Measurements from ENCODE around the gene IFNA13.
A peak's percentile ranks its signal among the peaks of the same experiment; 100 is the strongest.
"Not testable (repeated sequence)": the region's sequence is repeated elsewhere in the genome, so short reads cannot be mapped to it uniquely, and the experiment has no call there.

The IFNA13 gene

GRCh38 chr9:21395778-21396717 lies 28.2 kb upstream of the IFNA13 start:
- TF ChIP-seq, protein P1, sequence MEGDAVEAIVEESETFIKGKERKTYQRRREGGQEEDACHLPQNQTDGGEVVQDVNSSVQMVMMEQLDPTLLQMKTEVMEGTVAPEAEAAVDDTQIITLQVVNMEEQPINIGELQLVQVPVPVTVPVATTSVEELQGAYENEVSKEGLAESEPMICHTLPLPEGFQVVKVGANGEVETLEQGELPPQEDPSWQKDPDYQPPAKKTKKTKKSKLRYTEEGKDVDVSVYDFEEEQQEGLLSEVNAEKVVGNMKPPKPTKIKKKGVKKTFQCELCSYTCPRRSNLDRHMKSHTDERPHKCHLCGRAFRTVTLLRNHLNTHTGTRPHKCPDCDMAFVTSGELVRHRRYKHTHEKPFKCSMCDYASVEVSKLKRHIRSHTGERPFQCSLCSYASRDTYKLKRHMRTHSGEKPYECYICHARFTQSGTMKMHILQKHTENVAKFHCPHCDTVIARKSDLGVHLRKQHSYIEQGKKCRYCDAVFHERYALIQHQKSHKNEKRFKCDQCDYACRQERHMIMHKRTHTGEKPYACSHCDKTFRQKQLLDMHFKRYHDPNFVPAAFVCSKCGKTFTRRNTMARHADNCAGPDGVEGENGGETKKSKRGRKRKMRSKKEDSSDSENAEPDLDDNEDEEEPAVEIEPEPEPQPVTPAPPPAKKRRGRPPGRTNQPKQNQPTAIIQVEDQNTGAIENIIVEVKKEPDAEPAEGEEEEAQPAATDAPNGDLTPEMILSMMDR (IDR thresholded peaks at IDR 0.05; ENCODE audit: low read depth, low read length) = peak; percentile 82
- H3K4me3 ChIP-seq (replicated peaks in 1 of 2; ENCODE audit: low read depth in 2 of 2, low read length in 2 of 2) = peak overlapping the region; percentile 40 to 47
- DNase-seq (ENCODE audit: low read depth in 2 of 2) = peak; percentile 15 to 28

- DNase-seq (ENCODE audit: low read depth in 2 of 2) = peak in 1 of 2 donors; percentile 29
- H3K4me3 ChIP-seq (replicated peaks in 1 of 2; ENCODE audit: low read depth in 2 of 2, low read length in 2 of 2) = no peak overlapping the region
- TF ChIP-seq, protein P1 (IDR thresholded peaks at IDR 0.05; ENCODE audit: low read depth, low read length) = peak; percentile 24
Observed at GRCh38 chr9:21392270-21392669, 24.4 kb upstream of the IFNA13 start.

DNA sequence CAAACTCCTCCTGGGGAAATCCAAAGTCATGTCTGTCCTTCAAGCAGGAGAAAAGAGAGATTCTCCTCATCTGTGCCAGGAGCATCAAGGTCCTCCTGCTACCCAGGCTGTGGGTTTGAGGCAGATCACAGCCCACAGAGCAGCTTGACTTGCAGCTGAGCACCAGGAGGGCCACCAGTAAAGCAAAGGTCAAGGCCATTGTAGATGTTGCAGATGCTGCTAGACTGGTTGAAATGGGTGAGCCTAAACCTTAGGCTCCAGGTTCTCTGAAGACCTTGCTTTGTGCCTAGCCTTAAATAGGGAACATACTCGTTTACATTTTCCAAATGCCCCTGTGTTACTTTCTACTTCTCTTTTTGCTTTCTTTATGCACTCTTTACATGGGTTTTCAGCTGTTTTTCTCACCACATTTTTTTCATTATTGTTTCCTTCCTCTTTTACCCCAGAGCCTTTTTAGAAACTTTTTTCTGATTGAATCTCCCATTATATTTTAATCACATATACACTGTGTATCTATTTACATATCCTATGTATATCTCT lies 17.3 kb upstream of the IFNA13 start, which contains the start of gene IFNA2:
TSS of gene IFNA2 (minus strand) at position 268 of the 540 bp plus-strand sequence. CDS start at position 199, 69 bp downstream.
- TF ChIP-seq, protein P1 (IDR thresholded peaks at IDR 0.05; ENCODE audit: low read depth, low read length) = no peak
- no peak within 1 kb of the TSS for H3K4me3 ChIP-seq (replicated peaks in 1 of 2; ENCODE audit: low read depth in 2 of 2, low read length in 2 of 2)
- DNase-seq (ENCODE audit: low read depth in 2 of 2) = no peak

- no peak overlapping the region for H3K4me3 ChIP-seq (replicated peaks in 1 of 2; ENCODE audit: low read depth in 2 of 2, low read length in 2 of 2)
- DNase-seq (ENCODE audit: low read depth in 2 of 2) = no peak
- TF ChIP-seq, protein P1 (IDR thresholded peaks at IDR 0.05; ENCODE audit: low read depth, low read length) = no peak
Observed at GRCh38 chr9:21383627-21384026, 15.8 kb upstream of the IFNA13 start.

- DNase-seq (ENCODE audit: low read depth in 2 of 2) = no peak
- no peak overlapping the region for H3K4me3 ChIP-seq (replicated peaks in 1 of 2; ENCODE audit: low read depth in 2 of 2, low read length in 2 of 2)
- TF ChIP-seq, protein P1 (IDR thresholded peaks at IDR 0.05; ENCODE audit: low read depth, low read length) = no peak
Observed at GRCh38 chr9:21381448-21382339, 13.8 kb upstream of the IFNA13 start.

GRCh38 chr9:21371467-21371866 lies 3.6 kb upstream of the IFNA13 start:
- not testable (repeated sequence) for H3K4me3 ChIP-seq (replicated peaks in 1 of 2; ENCODE audit: low read depth in 2 of 2, low read length in 2 of 2); DNase-seq (ENCODE audit: low read depth in 2 of 2)

DNA sequence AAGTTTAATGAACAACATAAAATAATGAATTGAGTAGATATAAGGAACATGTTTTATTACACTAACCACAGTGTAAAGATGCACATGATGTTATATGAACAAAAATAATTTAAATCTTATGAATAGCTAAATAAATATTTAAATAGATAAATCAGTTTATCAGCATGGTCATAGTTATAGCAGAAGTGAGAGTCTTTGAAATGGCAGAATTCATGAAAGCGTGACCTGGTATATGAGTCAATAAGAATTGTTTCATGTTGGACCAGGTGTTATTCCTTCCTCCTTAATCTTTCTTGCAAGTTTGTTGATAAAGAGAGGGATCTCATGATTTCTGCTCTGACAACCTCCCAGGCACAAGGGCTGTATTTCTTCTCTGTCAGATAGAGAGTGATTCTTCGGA lies 688 bp downstream of the IFNA13 start:
- DNase-seq (ENCODE audit: low read depth in 2 of 2); H3K4me3 ChIP-seq (replicated peaks in 1 of 2; ENCODE audit: low read depth in 2 of 2, low read length in 2 of 2): not testable (repeated sequence)
